Measurements from ENCODE around the gene CLEC5A. TPM values are rescaled to one million over a fixed set of nuclear protein-coding genes. Genes with fewer than 3 reads are reported as not detected.

CLEC5A gene
- polyA plus RNA-seq, 3 donors = 9.6 to 15.2 (median 10.0) TPM

- Mint-ChIP-seq H3K36me3 (peaks cover 32 to 48% of the 10 kb centered on the region in 2 donors), H3K9me3 (peaks cover 0 to 7% (median 3%) of the 10 kb centered on the region in 7 donors), H3K27ac (peak overlapping the region; percentile 94 to 99 (median 97)), H3K4me1 (peaks cover 45% of the 10 kb centered on the region), H3K4me3 (peak overlapping the region; percentile 7 to 67), H3K27me3 (ENCODE audit: low read depth in 3 of 3) (no peaks in the 10 kb centered on the region)
- Histone ChIP-seq H3K79me2 (ENCODE audit: insufficient read depth, low read length) (no peaks in the 10 kb centered on the region), H3K4me1 (ENCODE audit: control insufficient read depth in 1 of 2, insufficient read depth in 2 of 2, low read length in 2 of 2) (peaks cover 41 to 42% of the 10 kb centered on the region in 2 donors), H3K27me3 (ENCODE audit: control insufficient read depth in 2 of 2, insufficient read depth in 2 of 2, low read length in 2 of 2) (no peaks in the 10 kb centered on the region), H4K20me1 (ENCODE audit: insufficient read depth, low read length) (no peaks in the 10 kb centered on the region), H2AFZ (ENCODE audit: insufficient read depth, low read depth, low read length, poor library complexity, severe bottlenecking) (no peak overlapping the region), H3K9ac (ENCODE audit: insufficient read depth, low read length, poor library complexity, severe bottlenecking) (peak overlapping the region; percentile 30), H3K4me2 (replicated peaks; ENCODE audit: extremely low read depth, low read length, poor library complexity, severe bottlenecking) (peak overlapping the region; percentile 45), H3K9me3 (replicated peaks in 1 of 2; ENCODE audit: control insufficient read depth in 1 of 2, insufficient read depth in 1 of 2, low read length in 2 of 2) (no peaks in the 10 kb centered on the region), H3K36me3 (replicated peaks in 1 of 2; ENCODE audit: control insufficient read depth in 1 of 2, insufficient read depth in 2 of 2, low read length in 2 of 2) (peaks cover 9 to 26% of the 10 kb centered on the region in 2 donors), H3K4me3 (replicated peaks in 1 of 3; ENCODE audit: low read depth in 2 of 3, low read length in 3 of 3) (peak overlapping the region in 1 of 3 experiments; percentile 22), H3K27ac (ENCODE audit: low read depth in 1 of 2, low read length in 2 of 2) (peak overlapping the region; percentile 70 to 84)
- TF ChIP-seq CTCF (IDR thresholded peaks at IDR 0.05) = no peak
- peak; percentile 52 to 77 (median 72) for DNase-seq
- intact Hi-C loops (cut with micrococcal nuclease) = no loop called here
- WGBS (ENCODE audit: insufficient coverage) = 20% methylated on average over 1 of the region's 2 CpGs
Measured at GRCh38 chr7:141928146-141928844, 18.5 kb downstream of the CLEC5A start.

- Histone ChIP-seq H3K4me1 (ENCODE audit: control insufficient read depth in 1 of 2, insufficient read depth in 2 of 2, low read length in 2 of 2) (peaks cover 5 to 7% of the 10 kb centered on the region in 2 donors), H3K9me3 (replicated peaks in 1 of 2; ENCODE audit: control insufficient read depth in 1 of 2, insufficient read depth in 1 of 2, low read length in 2 of 2) (no peaks in the 10 kb centered on the region), H3K4me2 (replicated peaks; ENCODE audit: extremely low read depth, low read length, poor library complexity, severe bottlenecking) (no peak overlapping the region), H3K27ac (ENCODE audit: low read depth in 1 of 2, low read length in 2 of 2) (no peak overlapping the region), H3K27me3 (ENCODE audit: control insufficient read depth in 2 of 2, insufficient read depth in 2 of 2, low read length in 2 of 2) (no peaks in the 10 kb centered on the region), H2AFZ (ENCODE audit: insufficient read depth, low read depth, low read length, poor library complexity, severe bottlenecking) (no peak overlapping the region), H3K4me3 (replicated peaks in 1 of 3; ENCODE audit: low read depth in 2 of 3, low read length in 3 of 3) (no peak overlapping the region), H3K9ac (ENCODE audit: insufficient read depth, low read length, poor library complexity, severe bottlenecking) (no peak overlapping the region), H4K20me1 (ENCODE audit: insufficient read depth, low read length) (no peaks in the 10 kb centered on the region), H3K79me2 (ENCODE audit: insufficient read depth, low read length) (no peaks in the 10 kb centered on the region), H3K36me3 (replicated peaks in 1 of 2; ENCODE audit: control insufficient read depth in 1 of 2, insufficient read depth in 2 of 2, low read length in 2 of 2) (no peaks in the 10 kb centered on the region)
- no peak for DNase-seq
- H3K27ac Mint-ChIP-seq = no peak overlapping the region
- TF ChIP-seq CTCF (IDR thresholded peaks at IDR 0.05) = no peak
- no peak overlapping the region for H3K4me3 Mint-ChIP-seq
- WGBS (ENCODE audit: insufficient coverage) = 100% methylated on average over 1 of the region's 1 CpG
- peaks cover 6% of the 10 kb centered on the region for H3K4me1 Mint-ChIP-seq
- H3K27me3 Mint-ChIP-seq (ENCODE audit: low read depth in 3 of 3) = peaks cover 0 to 2% (median 0%) of the 10 kb centered on the region in 3 donors
- intact Hi-C loops (cut with micrococcal nuclease) = no loop called here
- H3K36me3 Mint-ChIP-seq = no peaks in the 10 kb centered on the region
- peaks cover 0 to 12% (median 5%) of the 10 kb centered on the region in 7 donors for H3K9me3 Mint-ChIP-seq
Measured at GRCh38 chr7:141920281-141920680, 26.5 kb downstream of the CLEC5A start.
